Measurements from ENCODE around the gene COBLL1. TPM values are rescaled to one million over a fixed set of nuclear protein-coding genes. Genes with fewer than 3 reads are reported as not detected.
A peak's percentile ranks its signal among the peaks of the same experiment; 100 is the strongest.

Gene COBLL1
- total and polyA plus RNA-seq, 2 of the 4 experiments (the other 2 are of a cell fraction) = 0.79 to 1.1 TPM

DNA sequence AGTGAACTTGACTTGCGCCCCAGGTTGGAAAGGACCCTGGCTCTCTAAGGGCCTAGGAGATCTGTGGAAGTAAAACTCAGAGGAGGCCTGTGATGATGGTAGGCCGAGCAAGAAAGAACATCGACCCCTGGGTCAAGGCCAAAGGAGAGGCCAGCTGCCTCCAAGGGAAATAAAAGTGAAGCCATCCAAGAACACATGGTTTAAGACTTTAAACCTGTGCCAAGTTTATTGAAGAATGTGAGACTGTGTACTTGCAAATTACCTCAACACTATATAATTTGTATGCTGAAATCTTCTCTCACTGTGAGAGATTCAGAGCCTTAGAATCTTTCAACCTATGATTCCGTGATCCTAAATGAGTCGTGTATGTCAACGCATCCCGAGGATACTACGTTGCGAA is 40.7 kb upstream of the COBLL1 start:
- Histone ChIP-seq H3K18ac (ENCODE audit: low read depth, low read length) (no peak overlapping the region), H3K27ac (ENCODE audit: insufficient read depth, low read length) (no peak overlapping the region), H2AK5ac (ENCODE audit: low read depth, low read length) (no peak overlapping the region), H3K9ac (ENCODE audit: low read depth, low read length) (no peak overlapping the region), H3K23ac (ENCODE audit: low read depth, low read length) (no peak overlapping the region), H3K4me1 (ENCODE audit: control insufficient read depth, insufficient read depth, low read length) (no peaks in the 10 kb centered on the region), H2AK9ac (replicated peaks; ENCODE audit: low read depth, low read length, poor library complexity) (no peak overlapping the region), H3K27me3 (ENCODE audit: control insufficient read depth, insufficient read depth, low read length) (no peaks in the 10 kb centered on the region), H3K56ac (ENCODE audit: extremely low read depth, insufficient read depth, low read length) (no peak overlapping the region), H4K5ac (ENCODE audit: low read depth, low read length) (no peak overlapping the region; the same call in 1 of the 2 replicates), H2BK5ac (ENCODE audit: low read depth, low read length, poor library complexity, severe bottlenecking) (no peak overlapping the region), H3K9me3 (ENCODE audit: control insufficient read depth, insufficient read depth, low read length) (no peaks in the 10 kb centered on the region), H3K9me1 (ENCODE audit: insufficient read depth, low read length) (no peaks in the 10 kb centered on the region), H2BK20ac (ENCODE audit: low read depth, low read length) (no peak overlapping the region), H3K79me1 (ENCODE audit: low read depth in 1 of 2, low read length in 2 of 2) (no peaks in the 10 kb centered on the region), H3K4me3 (ENCODE audit: insufficient read depth, low read depth, low read length) (no peak overlapping the region), H4K8ac (ENCODE audit: low read depth in 2 of 2, low read length in 2 of 2) (no peak overlapping the region), H3K36me3 (ENCODE audit: control insufficient read depth, insufficient read depth, low read length) (no peaks in the 10 kb centered on the region), H4K20me1 (ENCODE audit: insufficient read depth, low read length) (no peaks in the 10 kb centered on the region), H2BK120ac (ENCODE audit: low read depth, low read length) (no peak overlapping the region), H3K14ac (replicated peaks; ENCODE audit: low read depth, low read length) (no peak overlapping the region), H3K4me2 (ENCODE audit: low read depth, low read length) (no peak overlapping the region), H2AFZ (replicated peaks; ENCODE audit: low read length, poor library complexity) (peak overlapping the region; percentile 15), H2BK15ac (ENCODE audit: low read depth, low read length) (no peak overlapping the region), H4K91ac (ENCODE audit: insufficient read depth, low read depth, low read length) (no peak overlapping the region), H3K4ac (ENCODE audit: low read depth, low read length) (no peak overlapping the region)
- POLR2A ChIA-PET (ENCODE audit: unreplicated experiment) = no interaction called here
- dilution Hi-C loops (cut with HindIII; ENCODE audit: low sequenced_read_pairs, unreplicated experiment) (no loop called here), intact Hi-C loops (cut with micrococcal nuclease) (no loop called here), in situ Hi-C loops (cut with MboI; ENCODE audit: low sequenced_read_pairs) (no loop called here)
- WGBS, 2 experiments (ENCODE audit: extremely low coverage in 2 of 2, insufficient read length in 1 of 2) = no CpG with 5 or more reads among the region's 9 CpGs
- ATAC-seq (ENCODE audit: low read depth) = no peak
- CTCF ChIA-PET = interaction anchor here (1.1 kb wide), 1 partner anchor 82 kb away, joined by 3 read pairs; no protein-coding TSS in a partner anchor
- TF ChIP-seq ELK1 (IDR thresholded peaks at IDR 0.05; ENCODE audit: borderline replicate concordance, low read depth, low read length) (no peak), RFX5 (IDR thresholded peaks at IDR 0.05; ENCODE audit: low read depth, low read length) (no peak), CEBPB (IDR thresholded peaks at IDR 0.05; ENCODE audit: low read depth, low read length) (no peak), CHD1 (IDR thresholded peaks at IDR 0.05; ENCODE audit: low read depth, low read length) (no peak), FOS (IDR thresholded peaks at IDR 0.05; ENCODE audit: low read depth, low read length) (no peak), RAD21 (IDR thresholded peaks at IDR 0.05; ENCODE audit: low read length) (no peak)
- BruUV-seq (replicated peaks) = no TSS peak
- DNase-seq = no peak
